GM19240 (cell line): ENCODE results near the gene SUPT6H.
A peak's percentile ranks its signal among the peaks of the same experiment; 100 is the strongest.

ENCODE experiments used
- DNase-seq: peaks from one replicate; pipeline ENCODE4 v3.0.0; 2011; ENCODE audit warnings: low spot score; ENCODE audit not compliant: insufficient read length

The SUPT6H gene

DNA sequence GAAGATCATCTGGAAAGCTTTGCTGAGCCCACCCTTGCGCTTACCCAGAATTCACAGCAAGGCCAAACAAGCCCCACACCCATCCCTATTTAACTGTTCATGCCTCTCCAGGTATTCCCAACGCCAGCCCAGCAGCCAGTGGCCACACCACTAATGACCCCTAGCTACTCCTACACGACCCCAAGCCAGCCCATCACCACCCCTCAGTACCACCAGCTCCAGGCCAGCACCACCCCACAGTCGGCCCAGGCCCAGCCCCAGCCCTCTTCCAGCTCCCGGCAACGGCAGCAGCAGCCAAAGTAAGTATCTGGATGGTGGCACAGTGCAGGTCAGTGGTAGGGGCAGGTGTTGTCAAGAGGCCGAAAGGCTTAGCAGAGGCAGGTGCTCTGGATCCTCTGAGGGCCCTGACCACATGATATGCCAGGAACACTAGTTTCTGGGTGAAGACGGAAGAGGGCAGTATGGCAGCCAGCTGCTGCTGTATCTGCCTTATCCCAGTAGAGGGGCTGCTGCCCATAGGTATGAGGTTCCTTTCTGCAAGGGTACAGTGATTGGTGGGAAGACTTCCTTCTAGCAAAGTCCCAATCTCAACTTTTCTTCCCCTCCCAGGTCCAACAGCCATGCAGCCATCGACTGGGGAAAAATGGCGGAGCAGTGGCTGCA lies 39.0 kb downstream of the SUPT6H start:
- DNase-seq: no peak

DNA sequence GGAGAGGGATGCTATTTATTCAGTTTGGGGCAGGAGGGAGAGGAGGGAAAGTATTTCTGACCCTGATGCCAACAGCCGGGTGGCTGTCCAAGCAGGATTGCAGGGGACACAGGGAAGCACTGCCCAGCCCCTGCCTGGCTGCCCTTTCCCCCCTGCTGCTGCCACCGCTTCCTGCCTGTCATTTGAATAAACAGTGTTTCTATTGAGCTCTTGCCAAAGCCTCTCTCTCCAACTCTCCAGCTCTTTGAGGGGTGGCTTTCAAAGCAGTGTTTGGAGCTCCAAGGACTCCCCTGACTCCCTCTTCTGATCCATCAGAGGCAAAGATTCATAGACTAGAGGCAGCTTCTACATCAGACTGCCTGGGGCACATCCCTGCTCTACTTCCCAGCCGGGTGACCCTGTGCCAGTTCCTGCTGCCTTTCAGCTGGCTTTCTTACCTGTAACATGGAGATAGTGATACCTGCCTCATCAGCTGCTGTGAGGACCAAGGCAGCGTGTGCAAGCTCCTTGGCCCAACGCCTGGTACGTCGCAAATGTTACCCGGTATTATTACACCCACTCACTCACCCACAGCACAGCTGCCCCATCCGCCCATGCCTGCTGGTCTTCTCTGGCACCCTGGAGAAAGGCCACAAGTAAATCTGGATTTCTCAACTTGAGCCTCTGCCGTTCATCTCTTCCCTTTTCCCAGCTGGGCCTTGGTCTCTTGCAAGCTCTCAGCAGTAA lies 40.2 kb downstream of the SUPT6H start:
- no peak for DNase-seq

DNA sequence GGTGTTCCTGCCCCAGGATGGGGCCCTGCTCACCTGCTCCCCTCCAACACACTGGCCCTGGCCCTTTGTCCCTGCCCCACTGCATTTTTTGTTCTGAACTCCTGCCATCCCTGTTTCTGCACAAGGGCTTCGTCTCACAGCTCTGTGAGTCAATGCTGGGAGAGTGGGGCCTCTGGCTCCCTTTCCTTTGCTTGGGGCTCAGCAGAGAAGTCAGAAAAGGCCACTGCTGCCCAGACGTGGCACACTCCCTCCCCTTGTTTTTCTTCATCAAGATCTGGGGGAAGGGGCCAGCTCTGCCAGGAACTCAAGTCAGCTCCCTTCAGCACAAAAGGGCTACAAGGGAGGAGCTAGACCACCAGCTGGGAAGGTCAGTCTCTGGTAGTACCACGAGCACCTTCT lies 40.7 kb downstream of the SUPT6H start:
- no peak for DNase-seq

- no peak for DNase-seq
Measured at GRCh38 chr17:28703552-28704218, 41.7 kb downstream of the SUPT6H start.

DNA sequence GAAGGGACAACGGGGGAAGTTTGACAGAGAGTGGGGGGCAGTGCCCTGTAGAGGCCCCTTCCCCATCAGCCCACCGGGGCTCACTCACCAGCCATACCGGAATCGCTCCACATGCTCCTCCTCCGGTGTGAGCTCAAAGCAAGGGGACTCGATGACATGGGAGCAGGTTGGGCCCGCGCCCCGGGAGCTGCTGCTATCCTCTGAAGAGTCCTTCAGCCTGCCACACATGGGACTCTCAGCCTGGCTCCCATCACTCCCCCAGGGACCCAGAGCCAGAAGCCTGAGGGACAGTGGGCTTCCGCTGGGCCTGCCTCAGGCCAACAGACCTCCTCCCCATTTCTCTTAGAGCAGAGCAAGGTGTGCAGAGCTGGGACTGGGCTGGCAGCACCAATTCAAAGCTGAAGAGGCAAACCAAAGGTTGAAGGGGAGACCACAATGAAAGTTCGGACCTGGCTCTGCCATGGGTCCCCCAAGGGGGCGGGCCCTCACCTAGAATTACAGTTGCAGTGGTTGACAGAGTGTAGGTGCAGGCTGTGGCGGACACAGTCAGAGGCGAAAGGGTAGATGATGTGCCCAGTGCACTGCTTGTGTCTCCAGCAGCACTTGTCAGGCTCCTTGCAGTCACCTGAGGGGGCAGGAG lies 42.3 kb downstream of the SUPT6H start:
- no peak for DNase-seq

DNA sequence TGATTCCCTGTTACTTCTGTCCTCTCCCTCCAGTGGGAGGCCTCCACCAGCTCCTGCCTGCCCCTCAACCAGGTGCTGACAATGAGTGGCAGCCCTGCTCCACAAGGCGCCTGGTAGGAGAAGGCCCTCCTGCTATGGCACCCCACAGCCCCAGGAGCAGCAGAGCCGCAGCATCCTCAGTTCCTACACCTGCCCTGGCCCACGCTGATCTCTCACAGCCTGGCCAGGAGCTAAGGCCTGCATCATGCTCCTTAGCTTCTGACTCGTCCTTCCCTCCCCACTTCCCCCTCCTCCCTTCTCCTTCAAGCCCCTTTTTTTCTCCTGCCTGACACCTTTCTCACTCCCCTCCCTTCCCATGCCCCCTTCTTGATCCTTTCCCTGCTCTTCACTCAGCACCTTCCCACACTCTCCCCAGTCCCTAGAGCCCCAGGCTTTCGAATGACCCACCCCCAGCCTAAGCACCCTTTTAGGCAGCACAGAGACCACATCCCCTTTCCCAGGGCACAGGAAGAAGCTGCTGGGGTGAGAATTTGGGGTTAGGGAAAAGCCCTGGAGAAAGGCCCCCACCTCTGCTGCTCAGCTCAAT lies 43.2 kb downstream of the SUPT6H start:
- DNase-seq: no peak

GRCh38 chr17:28705728-28706334 lies 43.8 kb downstream of the SUPT6H start:
- DNase-seq: no peak

- no peak for DNase-seq
Measured at GRCh38 chr17:28706471-28707338, 44.7 kb downstream of the SUPT6H start.

DNA sequence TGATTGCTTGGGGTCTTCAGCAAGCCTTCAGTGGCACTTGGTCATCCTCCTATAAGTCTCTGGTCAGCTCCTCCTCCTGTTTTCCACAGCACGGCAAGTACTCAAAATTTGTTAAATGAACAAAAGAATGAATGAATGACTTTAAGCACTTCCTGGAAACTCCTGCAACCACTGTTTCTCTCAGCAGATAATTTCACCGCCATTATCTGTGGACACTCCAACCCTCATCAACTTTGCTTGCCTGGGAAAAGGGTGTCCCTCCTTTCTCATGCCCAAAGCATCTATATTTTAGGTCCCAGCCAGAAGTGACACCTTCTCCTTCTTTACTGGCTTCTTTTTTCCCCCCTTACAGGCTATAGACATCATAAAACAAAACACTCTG lies 45.3 kb downstream of the SUPT6H start:
- no peak for DNase-seq

GRCh38 chr17:28710861-28711722 lies 49.1 kb downstream of the SUPT6H start:
- peak; percentile 91 for DNase-seq

DNA sequence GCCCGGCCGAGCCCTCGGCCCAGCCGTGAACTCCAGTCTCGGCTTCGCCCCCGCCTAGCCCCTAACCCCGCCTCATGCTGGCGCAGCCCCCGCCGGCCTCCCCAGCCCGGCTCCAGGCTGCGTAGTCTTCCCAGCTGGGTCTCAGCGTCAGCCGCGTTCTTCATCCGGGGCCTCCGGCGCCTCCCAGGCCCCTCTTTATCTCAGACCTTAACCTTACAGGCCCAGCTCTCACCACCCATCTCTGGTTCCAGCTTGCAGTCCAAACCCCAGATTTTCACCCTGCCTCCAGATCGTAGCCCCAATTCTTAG lies 49.7 kb downstream of the SUPT6H start, which contains the start of gene PROCA1:
TSS of gene PROCA1 (minus strand) at position 166 of the 309 bp plus-strand sequence. CDS start 228 bp downstream, outside the sequence.
- DNase-seq: no peak

GRCh38 chr17:28712032-28712704 lies 50.2 kb downstream of the SUPT6H start:
- peak; percentile 66 for DNase-seq

- DNase-seq: no peak
Measured at GRCh38 chr17:28712705-28713415, 50.9 kb downstream of the SUPT6H start.

GRCh38 chr17:28714281-28714680 lies 52.3 kb downstream of the SUPT6H start:
- DNase-seq: no peak

GRCh38 chr17:28715217-28715616 lies 53.2 kb downstream of the SUPT6H start:
- no peak for DNase-seq

GRCh38 chr17:28716740-28717577 lies 55.0 kb downstream of the SUPT6H start:
- no peak for DNase-seq

DNA sequence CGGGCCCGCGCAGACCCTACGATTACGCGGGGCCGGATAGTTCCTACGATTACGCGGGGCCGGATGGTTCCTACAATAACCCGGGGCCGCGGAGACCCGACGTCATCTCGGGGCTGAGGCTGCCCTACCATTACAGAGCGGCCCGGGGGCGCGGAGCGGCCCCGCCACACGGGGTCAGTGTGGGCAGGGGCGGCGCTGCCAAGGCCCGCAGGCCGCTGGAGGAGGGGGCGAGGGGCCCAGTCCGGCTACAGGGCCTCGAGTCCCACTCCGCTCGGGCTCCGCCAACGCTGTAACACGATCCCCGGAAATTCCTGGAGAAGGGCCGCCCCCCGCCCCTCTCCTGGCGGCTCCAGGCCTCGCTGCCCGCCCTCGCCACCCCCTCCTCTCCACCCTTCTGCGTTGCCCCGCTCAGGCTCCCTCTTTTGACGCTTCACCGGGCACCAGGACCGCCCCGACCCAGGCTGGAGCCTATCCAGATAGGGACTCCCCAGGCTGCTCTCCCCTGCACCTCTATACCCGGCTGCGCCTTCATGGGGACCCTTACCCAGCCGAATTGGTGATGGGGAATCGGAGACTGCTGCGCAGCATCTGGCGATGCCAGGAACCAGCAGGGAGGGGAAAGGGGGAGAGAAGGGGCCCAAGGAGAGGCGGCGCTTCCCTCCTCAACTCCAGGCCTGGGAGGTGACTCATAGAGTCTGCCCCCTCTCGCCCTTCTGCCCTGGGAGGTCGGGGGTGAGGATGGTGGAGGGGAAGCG lies 55.8 kb downstream of the SUPT6H start, which contains the start of gene RAB34:
TSS of gene RAB34 (minus strand) at position 291 of the 755 bp plus-strand sequence. CDS start 602 bp downstream, outside the sequence.
- no peak for DNase-seq
